Kidney capillary endothelial cell (primary cell): ENCODE data around the gene FIBCD1.

ENCODE experiments used
- DNase-seq: peaks from one replicate; pipeline ENCODE4 v3.0.0-alpha.2; 2018; ENCODE audit warnings: low spot score

FIBCD1 gene

GRCh38 chr9:130858739-130859705, 80.0 kb downstream of the FIBCD1 start:
- no peak for DNase-seq

DNA sequence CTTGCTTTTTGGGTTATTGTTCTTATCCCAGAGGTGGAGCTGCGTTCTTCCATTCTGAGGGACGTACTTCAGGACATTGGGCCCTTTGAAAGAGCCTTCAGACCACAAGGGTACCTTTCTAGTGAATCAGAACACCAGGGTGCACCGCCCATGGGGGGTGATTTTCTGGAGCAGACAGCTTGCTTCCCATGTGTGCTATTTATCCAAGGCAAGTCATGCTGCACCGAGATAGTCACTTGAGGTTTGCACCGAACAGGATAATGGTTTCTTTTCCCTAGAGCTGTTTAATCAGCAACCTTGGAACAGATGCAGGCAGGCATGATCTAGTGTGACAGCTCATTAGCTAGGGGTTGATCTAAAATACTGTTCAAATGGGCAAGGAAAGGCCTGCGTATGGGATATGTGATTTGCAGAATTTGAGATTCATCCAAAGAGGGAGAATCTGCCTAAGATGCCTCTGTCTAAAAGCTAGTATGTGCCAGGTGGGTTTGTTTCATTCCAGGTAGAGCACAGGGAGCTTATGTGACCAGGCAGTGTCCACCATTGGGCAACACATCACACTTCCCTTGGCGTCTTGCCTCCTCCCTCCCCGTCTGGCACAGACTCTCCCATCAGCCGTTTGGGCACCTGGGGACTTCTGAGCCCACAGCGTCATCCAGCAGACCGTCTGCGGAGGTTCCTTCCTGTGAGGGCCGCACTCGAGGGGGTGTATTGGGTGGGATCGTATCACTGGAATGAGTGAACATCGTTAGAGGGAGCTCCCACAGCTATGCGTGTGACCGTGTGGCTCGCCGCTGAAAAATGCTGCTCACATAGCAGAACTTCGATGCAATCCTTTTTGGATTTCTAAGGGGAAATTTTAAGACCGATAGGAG, 80.9 kb downstream of the FIBCD1 start:
- peak; percentile 79 for DNase-seq

GRCh38 chr9:130856474-130856873, 82.6 kb downstream of the FIBCD1 start:
- no peak for DNase-seq

- DNase-seq: no peak
Measured at GRCh38 chr9:130854835-130855234, 84.2 kb downstream of the FIBCD1 start.

DNA sequence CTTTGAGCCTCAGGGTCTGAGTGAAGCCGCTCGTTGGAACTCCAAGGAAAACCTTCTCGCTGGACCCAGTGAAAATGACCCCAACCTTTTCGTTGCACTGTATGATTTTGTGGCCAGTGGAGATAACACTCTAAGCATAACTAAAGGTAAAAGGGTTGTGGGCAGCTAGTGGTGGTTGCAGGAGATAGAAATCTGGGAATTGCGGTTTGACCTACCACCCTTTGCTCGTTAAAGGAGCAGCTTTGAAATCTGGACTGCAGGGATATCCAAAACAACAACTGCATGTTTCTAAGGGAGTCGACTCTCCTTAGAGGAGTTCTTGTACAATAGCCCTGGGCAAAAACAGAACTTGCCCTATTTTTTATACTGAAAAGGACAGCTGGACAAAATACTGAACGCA, 85.0 kb downstream of the FIBCD1 start:
- no peak for DNase-seq

GRCh38 chr9:130852801-130853200, 86.2 kb downstream of the FIBCD1 start:
- DNase-seq: no peak
